ENCODE data around the gene STXBP1. TPM values are rescaled to one million over a fixed set of nuclear protein-coding genes. Genes with fewer than 3 reads are reported as not detected.

STXBP1 gene
- total RNA-seq, 1 experiment from 2014 or later = 44.0 TPM

DNA sequence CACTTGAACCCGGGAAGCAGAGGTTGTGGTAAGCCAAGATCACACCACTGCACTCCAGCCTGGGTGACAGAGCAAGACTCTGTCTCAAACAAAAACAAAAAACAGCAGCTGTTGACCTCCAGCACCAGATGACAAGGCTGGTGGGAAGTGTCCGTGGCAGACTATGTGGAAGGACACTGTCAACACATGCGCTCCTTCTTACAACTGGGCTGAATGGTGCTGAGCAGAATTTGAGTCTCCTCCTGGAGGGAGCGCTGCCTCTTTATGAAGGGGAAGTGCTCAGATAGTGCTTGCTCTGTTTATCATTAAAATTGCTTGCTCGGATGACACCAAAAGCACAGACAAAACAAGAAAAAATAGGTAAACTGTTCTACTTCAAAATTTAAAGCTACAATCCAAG lies 85.5 kb downstream of the STXBP1 start:
- H3K27me3 ChIP-seq (ENCODE audit: insufficient read depth, low read depth) = no peaks in the 10 kb centered on the region
- intact Hi-C loops (cut with micrococcal nuclease; ENCODE audit: unreplicated experiment) = no loop called here
- no peaks in the 10 kb centered on the region for H3K79me2 ChIP-seq (ENCODE audit: low read depth)
- H3K9me3 ChIP-seq (ENCODE audit: insufficient read depth, low read depth) = no peaks in the 10 kb centered on the region
- POLR2A ChIA-PET (ENCODE audit: unreplicated experiment) = no interaction called here
- no peaks in the 10 kb centered on the region for H3K36me3 ChIP-seq (ENCODE audit: low read depth)
- BruUV-seq (replicated peaks) = no TSS peak
- no peak overlapping the region for H2AFZ ChIP-seq
- no peak overlapping the region for H3K4me2 ChIP-seq
- no peaks in the 10 kb centered on the region for H3K9me2 ChIP-seq (ENCODE audit: insufficient read depth)
- CTCF ChIA-PET = interaction anchor here (0.6 kb wide), 1 partner anchor 181 kb away, joined by 3 read pairs; no protein-coding TSS in a partner anchor
- H3K27ac ChIP-seq = no peak overlapping the region
- H4K20me1 ChIP-seq (ENCODE audit: insufficient read depth) = no peaks in the 10 kb centered on the region
- H3K4me3 ChIP-seq = no peak overlapping the region
- DNase-seq = no peak
- TF ChIP-seq, protein P1, sequence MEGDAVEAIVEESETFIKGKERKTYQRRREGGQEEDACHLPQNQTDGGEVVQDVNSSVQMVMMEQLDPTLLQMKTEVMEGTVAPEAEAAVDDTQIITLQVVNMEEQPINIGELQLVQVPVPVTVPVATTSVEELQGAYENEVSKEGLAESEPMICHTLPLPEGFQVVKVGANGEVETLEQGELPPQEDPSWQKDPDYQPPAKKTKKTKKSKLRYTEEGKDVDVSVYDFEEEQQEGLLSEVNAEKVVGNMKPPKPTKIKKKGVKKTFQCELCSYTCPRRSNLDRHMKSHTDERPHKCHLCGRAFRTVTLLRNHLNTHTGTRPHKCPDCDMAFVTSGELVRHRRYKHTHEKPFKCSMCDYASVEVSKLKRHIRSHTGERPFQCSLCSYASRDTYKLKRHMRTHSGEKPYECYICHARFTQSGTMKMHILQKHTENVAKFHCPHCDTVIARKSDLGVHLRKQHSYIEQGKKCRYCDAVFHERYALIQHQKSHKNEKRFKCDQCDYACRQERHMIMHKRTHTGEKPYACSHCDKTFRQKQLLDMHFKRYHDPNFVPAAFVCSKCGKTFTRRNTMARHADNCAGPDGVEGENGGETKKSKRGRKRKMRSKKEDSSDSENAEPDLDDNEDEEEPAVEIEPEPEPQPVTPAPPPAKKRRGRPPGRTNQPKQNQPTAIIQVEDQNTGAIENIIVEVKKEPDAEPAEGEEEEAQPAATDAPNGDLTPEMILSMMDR (conservative IDR thresholded peaks at IDR 0.05) = no peak
- TF ChIP-seq EZH2 (IDR thresholded peaks at IDR 0.05; ENCODE audit: low read depth) = no peak
- no peaks in the 10 kb centered on the region; the same call in 1 of the 2 replicates for H3F3A ChIP-seq (ENCODE audit: insufficient read depth, low read depth)
- H3K4me1 ChIP-seq (replicated peaks; ENCODE audit: insufficient read depth) = peaks cover 4% of the 10 kb centered on the region

DNA sequence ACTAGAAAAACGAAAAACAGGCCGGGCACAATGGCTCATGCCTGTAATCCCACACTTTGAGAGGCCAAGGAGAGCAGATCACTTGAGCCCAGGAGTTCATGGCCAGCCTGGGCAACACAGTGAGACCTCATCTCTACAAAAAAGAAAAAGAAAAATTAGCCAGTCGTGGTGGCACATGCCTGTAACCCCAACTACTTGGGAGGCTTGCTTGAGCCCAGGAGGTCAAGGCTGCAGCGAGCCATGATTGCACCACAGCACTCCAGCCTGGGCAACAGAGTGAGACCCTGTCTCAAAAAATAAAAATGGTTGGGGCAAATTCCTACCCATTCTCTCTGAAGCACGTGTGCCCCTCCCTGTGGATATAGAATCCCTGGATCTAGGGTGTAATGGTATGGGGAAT lies 86.3 kb downstream of the STXBP1 start:
- H4K20me1 ChIP-seq (ENCODE audit: insufficient read depth) = no peaks in the 10 kb centered on the region
- H3K9me2 ChIP-seq (ENCODE audit: insufficient read depth) = no peaks in the 10 kb centered on the region
- no TSS peak for BruUV-seq (replicated peaks)
- no peaks in the 10 kb centered on the region for H3K9me3 ChIP-seq (ENCODE audit: insufficient read depth, low read depth)
- intact Hi-C loops (cut with micrococcal nuclease; ENCODE audit: unreplicated experiment) = no loop called here
- DNase-seq = no peak
- CTCF ChIA-PET = interaction anchor here (0.6 kb wide), 1 partner anchor 180 kb away, joined by 3 read pairs; no protein-coding TSS in a partner anchor
- no peaks in the 10 kb centered on the region for H3K27me3 ChIP-seq (ENCODE audit: insufficient read depth, low read depth)
- no peaks in the 10 kb centered on the region; the same call in 1 of the 2 replicates for H3F3A ChIP-seq (ENCODE audit: insufficient read depth, low read depth)
- no peak overlapping the region for H3K4me2 ChIP-seq
- H3K27ac ChIP-seq = no peak overlapping the region
- no peaks in the 10 kb centered on the region for H3K79me2 ChIP-seq (ENCODE audit: low read depth)
- H3K36me3 ChIP-seq (ENCODE audit: low read depth) = no peaks in the 10 kb centered on the region
- no peak overlapping the region for H2AFZ ChIP-seq
- POLR2A ChIA-PET (ENCODE audit: unreplicated experiment) = no interaction called here
- no peak for TF ChIP-seq EZH2 (IDR thresholded peaks at IDR 0.05; ENCODE audit: low read depth)
- TF ChIP-seq, protein P1 (conservative IDR thresholded peaks at IDR 0.05) = no peak
- H3K4me1 ChIP-seq (replicated peaks; ENCODE audit: insufficient read depth) = peaks cover 4% of the 10 kb centered on the region
- H3K4me3 ChIP-seq = no peak overlapping the region

DNA sequence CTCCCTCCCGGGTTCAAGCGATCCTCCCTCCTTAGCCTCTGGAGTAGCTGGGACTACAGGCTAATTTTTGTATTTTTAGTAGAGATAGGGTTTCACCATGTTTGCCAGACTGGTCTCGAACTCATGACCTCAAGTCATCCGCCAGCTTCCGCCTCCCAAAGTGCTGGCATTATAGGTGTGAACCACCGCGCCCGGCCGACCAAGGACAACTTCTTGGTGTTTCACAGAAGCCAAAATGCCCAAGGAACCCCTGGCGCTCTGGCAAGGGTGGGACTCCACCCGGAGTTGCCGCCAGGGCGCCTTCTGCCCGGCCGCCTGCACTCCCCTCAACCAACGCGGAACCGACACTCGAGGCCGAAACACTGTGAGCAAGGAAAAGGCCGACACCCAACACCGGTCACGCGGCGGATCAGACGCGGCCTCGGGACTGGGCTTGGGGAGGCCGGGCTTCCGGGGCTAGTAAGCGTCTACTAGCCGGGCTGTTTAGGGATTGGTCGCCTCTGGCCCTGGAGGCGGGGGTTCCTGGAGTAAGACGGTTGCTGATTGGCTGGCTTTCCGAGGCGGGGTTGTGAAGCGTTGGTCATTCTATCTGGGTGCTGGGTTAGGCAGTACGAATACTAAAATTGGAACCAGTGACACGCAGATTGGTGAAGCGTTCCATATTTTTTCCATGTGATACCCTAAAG lies 87.1 kb downstream of the STXBP1 start:
- ChIA-PET CTCF (no interaction called here), POLR2A (ENCODE audit: unreplicated experiment) (no interaction called here)
- Histone ChIP-seq H3K9me3 (ENCODE audit: insufficient read depth, low read depth) (no peaks in the 10 kb centered on the region), H3K9me2 (ENCODE audit: insufficient read depth) (no peaks in the 10 kb centered on the region), H4K20me1 (ENCODE audit: insufficient read depth) (no peaks in the 10 kb centered on the region), H3K27me3 (ENCODE audit: insufficient read depth, low read depth) (no peaks in the 10 kb centered on the region), H3K4me2 (peak overlapping the region; percentile 71), H3K4me1 (replicated peaks; ENCODE audit: insufficient read depth) (peaks cover 4% of the 10 kb centered on the region), H3K4me3 (peak overlapping the region; percentile 40; the same call in 1 of the 2 replicates), H3K27ac (no peak overlapping the region), H3F3A (ENCODE audit: insufficient read depth, low read depth) (no peaks in the 10 kb centered on the region; the same call in 1 of the 2 replicates), H3K36me3 (ENCODE audit: low read depth) (no peaks in the 10 kb centered on the region), H3K79me2 (ENCODE audit: low read depth) (no peaks in the 10 kb centered on the region), H2AFZ (peak overlapping the region; percentile 82)
- TF ChIP-seq, protein P1 (conservative IDR thresholded peaks at IDR 0.05) = no peak
- no peak for TF ChIP-seq EZH2 (IDR thresholded peaks at IDR 0.05; ENCODE audit: low read depth)
- intact Hi-C loops (cut with micrococcal nuclease; ENCODE audit: unreplicated experiment) = no loop called here
- BruUV-seq (replicated peaks) = TSS peak; percentile 89
- DNase-seq = peak; percentile 88 to 97
